Measurements from ENCODE around the gene RAB7A. TPM values are rescaled to one million over a fixed set of nuclear protein-coding genes. Genes with fewer than 3 reads are reported as not detected.
"Not testable (repeated sequence)": the region's sequence is repeated elsewhere in the genome, so short reads cannot be mapped to it uniquely, and the experiment has no call there.

The RAB7A gene
- total RNA-seq, 3 donors from 2014 or later, result 358 to 449 (median 407) TPM

GRCh38 chr3:128820252-128820839, 94.4 kb downstream of the RAB7A start:
- Mint-ChIP-seq H3K4me1 (ENCODE audit: low read depth) (no peaks in the 10 kb centered on the region), H3K9me3 (no peaks in the 10 kb centered on the region), H3K36me3 (ENCODE audit: insufficient read depth) (peaks cover 35% of the 10 kb centered on the region), H3K27me3 (ENCODE audit: low read depth) (no peaks in the 10 kb centered on the region), H3K4me3 (no peak overlapping the region)
- no peak for DNase-seq
- no peak for ATAC-seq

- H3K4me3 Mint-ChIP-seq, result no peak overlapping the region
- DNase-seq, result no peak
Measured at GRCh38 chr3:128823008-128823407, 97.0 kb downstream of the RAB7A start.

GRCh38 chr3:128823631-128824030, 97.6 kb downstream of the RAB7A start:
- Mint-ChIP-seq H3K9me3 (no peaks in the 10 kb centered on the region), H3K4me3 (no peak overlapping the region), H3K36me3 (ENCODE audit: insufficient read depth) (peaks cover 9% of the 10 kb centered on the region), H3K4me1 (ENCODE audit: low read depth) (no peaks in the 10 kb centered on the region), H3K27me3 (ENCODE audit: low read depth) (no peaks in the 10 kb centered on the region)
- DNase-seq, result no peak
- ATAC-seq, result no peak

More at GRCh38 chr3:128823008-128823407, 97.0 kb downstream of the RAB7A start:
- ATAC-seq, result no peak
- no peaks in the 10 kb centered on the region for H3K4me1 Mint-ChIP-seq (ENCODE audit: low read depth)
- H3K9me3 Mint-ChIP-seq, result no peaks in the 10 kb centered on the region
- peaks cover 15% of the 10 kb centered on the region for H3K36me3 Mint-ChIP-seq (ENCODE audit: insufficient read depth)
- no peaks in the 10 kb centered on the region for H3K27me3 Mint-ChIP-seq (ENCODE audit: low read depth)

- H3K4me3 Mint-ChIP-seq, result no peak overlapping the region
- no peaks in the 10 kb centered on the region for H3K9me3 Mint-ChIP-seq
- peaks cover 3% of the 10 kb centered on the region for H3K36me3 Mint-ChIP-seq (ENCODE audit: insufficient read depth)
- DNase-seq (no peak), ATAC-seq (peak in 1 of 2 donors; percentile 31)
- H3K4me1 Mint-ChIP-seq (ENCODE audit: low read depth), result no peaks in the 10 kb centered on the region
- H3K27me3 Mint-ChIP-seq (ENCODE audit: low read depth), result no peaks in the 10 kb centered on the region
Measured at GRCh38 chr3:128824132-128824850, 98.3 kb downstream of the RAB7A start.

- no peaks in the 10 kb centered on the region for H3K9me3 Mint-ChIP-seq
- no peaks in the 10 kb centered on the region for H3K27me3 Mint-ChIP-seq (ENCODE audit: low read depth)
- no peak for DNase-seq
- H3K4me3 Mint-ChIP-seq, result no peak overlapping the region
- no peaks in the 10 kb centered on the region for H3K36me3 Mint-ChIP-seq (ENCODE audit: insufficient read depth)
- H3K4me1 Mint-ChIP-seq (ENCODE audit: low read depth), result no peaks in the 10 kb centered on the region
- ATAC-seq, result no peak
Measured at GRCh38 chr3:128825117-128825725, 99.2 kb downstream of the RAB7A start.

GRCh38 chr3:128829087-128829486, 103.1 kb downstream of the RAB7A start:
- not testable (repeated sequence) for ATAC-seq; H3K36me3 Mint-ChIP-seq (ENCODE audit: insufficient read depth); DNase-seq; H3K4me1 Mint-ChIP-seq (ENCODE audit: low read depth); H3K9me3 Mint-ChIP-seq; H3K4me3 Mint-ChIP-seq; H3K27me3 Mint-ChIP-seq (ENCODE audit: low read depth)

GRCh38 chr3:128829925-128830625, 104.1 kb downstream of the RAB7A start:
- DNase-seq; H3K4me1 Mint-ChIP-seq (ENCODE audit: low read depth); H3K4me3 Mint-ChIP-seq; ATAC-seq; H3K36me3 Mint-ChIP-seq (ENCODE audit: insufficient read depth); H3K27me3 Mint-ChIP-seq (ENCODE audit: low read depth); H3K9me3 Mint-ChIP-seq: not testable (repeated sequence)

GRCh38 chr3:128830762-128831161, 104.8 kb downstream of the RAB7A start:
- H3K4me3 Mint-ChIP-seq; H3K4me1 Mint-ChIP-seq (ENCODE audit: low read depth); H3K36me3 Mint-ChIP-seq (ENCODE audit: insufficient read depth); H3K27me3 Mint-ChIP-seq (ENCODE audit: low read depth); H3K9me3 Mint-ChIP-seq; DNase-seq; ATAC-seq: not testable (repeated sequence)

- not testable (repeated sequence) for H3K4me3 Mint-ChIP-seq; H3K27me3 Mint-ChIP-seq (ENCODE audit: low read depth); H3K9me3 Mint-ChIP-seq; H3K4me1 Mint-ChIP-seq (ENCODE audit: low read depth); DNase-seq; H3K36me3 Mint-ChIP-seq (ENCODE audit: insufficient read depth); ATAC-seq
Measured at GRCh38 chr3:128832979-128833378, 107.0 kb downstream of the RAB7A start.

- Mint-ChIP-seq H3K36me3 (ENCODE audit: insufficient read depth) (no peaks in the 10 kb centered on the region), H3K4me3 (no peak overlapping the region), H3K9me3 (no peaks in the 10 kb centered on the region), H3K4me1 (ENCODE audit: low read depth) (no peaks in the 10 kb centered on the region), H3K27me3 (ENCODE audit: low read depth) (no peaks in the 10 kb centered on the region)
- no peak for DNase-seq
- no peak for ATAC-seq
Measured at GRCh38 chr3:128835096-128835495, 109.1 kb downstream of the RAB7A start.

- ATAC-seq (no peak), DNase-seq (no peak)
- H3K4me3 Mint-ChIP-seq, result no peak overlapping the region
- H3K4me1 Mint-ChIP-seq (ENCODE audit: low read depth), result peaks cover 13% of the 10 kb centered on the region
- no peaks in the 10 kb centered on the region for H3K36me3 Mint-ChIP-seq (ENCODE audit: insufficient read depth)
- H3K9me3 Mint-ChIP-seq, result no peaks in the 10 kb centered on the region
- H3K27me3 Mint-ChIP-seq (ENCODE audit: low read depth), result no peaks in the 10 kb centered on the region
Measured at GRCh38 chr3:128841926-128842920, 116.2 kb downstream of the RAB7A start.

GRCh38 chr3:128844502-128844901, 118.5 kb downstream of the RAB7A start:
- Mint-ChIP-seq H3K27me3 (ENCODE audit: low read depth) (no peaks in the 10 kb centered on the region), H3K36me3 (ENCODE audit: insufficient read depth) (no peaks in the 10 kb centered on the region), H3K4me3 (no peak overlapping the region), H3K4me1 (ENCODE audit: low read depth) (peaks cover 13% of the 10 kb centered on the region), H3K9me3 (no peaks in the 10 kb centered on the region)
- no peak for DNase-seq
- ATAC-seq, result no peak

- no peaks in the 10 kb centered on the region for H3K27me3 Mint-ChIP-seq (ENCODE audit: low read depth)
- H3K9me3 Mint-ChIP-seq, result no peaks in the 10 kb centered on the region
- H3K4me1 Mint-ChIP-seq (ENCODE audit: low read depth), result peaks cover 13% of the 10 kb centered on the region
- peak overlapping the region; percentile 83 for H3K4me3 Mint-ChIP-seq
- DNase-seq (no peak), ATAC-seq (no peak)
- H3K36me3 Mint-ChIP-seq (ENCODE audit: insufficient read depth), result no peaks in the 10 kb centered on the region
Measured at GRCh38 chr3:128845119-128845777, 119.3 kb downstream of the RAB7A start.
